ENCODE results near the gene GPR15LG. TPM values are rescaled to one million over a fixed set of nuclear protein-coding genes. Genes with fewer than 3 reads are reported as not detected.
"Not testable (repeated sequence)": the region's sequence is repeated elsewhere in the genome, so short reads cannot be mapped to it uniquely, and the experiment has no call there.

GPR15LG gene
- total and polyA plus RNA-seq, 2 experiments from 2014 or later, result not detected

DNA sequence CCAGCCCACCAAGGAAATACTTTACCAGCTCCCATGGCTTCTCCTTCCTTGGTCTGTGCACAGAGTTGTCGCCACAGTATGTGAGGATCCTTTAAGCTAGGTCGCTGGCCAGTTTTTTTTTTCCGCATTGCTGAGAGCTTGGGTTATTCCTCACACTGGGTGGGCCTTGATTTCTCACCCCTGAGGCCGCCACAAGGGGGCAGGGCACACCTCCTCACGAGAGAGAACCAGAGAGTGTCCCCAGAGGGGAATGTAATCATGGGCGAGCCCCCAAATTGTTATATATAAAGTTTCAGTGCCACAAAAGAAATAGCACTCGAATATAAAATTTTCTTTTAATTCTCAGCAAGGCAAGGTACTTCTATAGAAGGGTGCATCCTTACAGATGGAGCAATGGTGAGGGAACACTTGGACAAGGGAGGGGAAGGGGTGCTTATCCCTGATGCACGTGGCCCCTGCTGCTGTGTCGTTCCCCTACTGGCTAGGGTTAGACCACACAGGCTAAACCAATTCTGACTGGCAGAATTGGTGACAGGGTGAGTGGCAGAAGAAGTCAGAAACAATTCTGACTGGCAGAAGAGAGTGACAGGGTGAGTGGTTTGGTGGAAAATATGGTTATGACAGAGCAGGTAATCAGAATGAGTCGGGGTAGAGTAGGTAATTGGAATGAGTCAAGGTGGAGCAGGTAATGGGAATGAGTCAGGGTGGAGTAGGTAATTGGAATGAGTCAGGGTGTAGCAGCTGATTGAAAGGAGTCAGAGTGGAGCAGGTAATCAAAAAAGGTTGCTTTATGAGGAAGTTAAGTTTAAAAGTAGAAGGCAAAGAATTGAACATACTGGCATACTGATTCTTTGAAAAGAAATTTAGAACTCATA, 47.5 kb upstream of the GPR15LG start:
- H3K9me2 ChIP-seq (ENCODE audit: insufficient read depth); H3K4me3 ChIP-seq; H3K4me1 Mint-ChIP-seq; H3K79me2 ChIP-seq (replicated peaks; ENCODE audit: insufficient read depth); H3K27ac ChIP-seq (ENCODE audit: low read depth); H4K20me1 ChIP-seq (replicated peaks; ENCODE audit: insufficient read depth); H3K4me1 ChIP-seq (ENCODE audit: insufficient read depth); H3K27me3 ChIP-seq (ENCODE audit: insufficient read depth); H2AFZ ChIP-seq; ATAC-seq; H3F3A ChIP-seq (replicated peaks; ENCODE audit: low read depth); H3K27me3 Mint-ChIP-seq (ENCODE audit: insufficient read depth, low read depth, poor library complexity); H3K4me3 Mint-ChIP-seq; H3K4me2 ChIP-seq; H3K36me3 ChIP-seq (ENCODE audit: insufficient read depth); H3K27ac Mint-ChIP-seq: not testable (repeated sequence)
- peaks cover 15% of the 10 kb centered on the region; the same call in 2 of the 3 replicates for H3K36me3 Mint-ChIP-seq (ENCODE audit: low read depth)
- peak; percentile 45 for DNase-seq (ENCODE audit: low spot score)
- peak in 1 of 2 experiments; percentile 26; a peak in 2 of 4 replicates for TF ChIP-seq CTCF (conservative IDR thresholded peaks at IDR 0.05; ENCODE audit: low read depth in 2 of 2)
- peaks cover 47% of the 10 kb centered on the region for H3K9me3 Mint-ChIP-seq

GRCh38 chr10:84126785-84127167, 46.8 kb upstream of the GPR15LG start:
- Mint-ChIP-seq H3K9me3 (peaks cover 47% of the 10 kb centered on the region), H3K36me3 (ENCODE audit: low read depth) (peaks cover 15% of the 10 kb centered on the region; the same call in 2 of the 3 replicates), H3K4me3 (no peak overlapping the region), H3K4me1 (no peaks in the 10 kb centered on the region), H3K27ac (no peak overlapping the region), H3K27me3 (ENCODE audit: insufficient read depth, low read depth, poor library complexity) (no peaks in the 10 kb centered on the region)
- H3K36me3 ChIP-seq (ENCODE audit: insufficient read depth), result no peaks in the 10 kb centered on the region
- H3F3A ChIP-seq (replicated peaks; ENCODE audit: low read depth), result no peaks in the 10 kb centered on the region
- no peak for TF ChIP-seq CREB1 (CRISPR knock-in tag; IDR thresholded peaks at IDR 0.05; ENCODE audit: low read depth)
- no peak for TF ChIP-seq POLR2AphosphoS5 (IDR thresholded peaks at IDR 0.05; ENCODE audit: low read depth)
- no peaks in the 10 kb centered on the region for H4K20me1 ChIP-seq (replicated peaks; ENCODE audit: insufficient read depth)
- H3K27ac ChIP-seq (ENCODE audit: low read depth), result no peak overlapping the region
- peaks cover 12% of the 10 kb centered on the region for H3K9me2 ChIP-seq (ENCODE audit: insufficient read depth)
- DNase-seq (ENCODE audit: low spot score) (no peak), ATAC-seq (no peak)
- H3K4me3 ChIP-seq, result no peak overlapping the region
- no peaks in the 10 kb centered on the region for H3K79me2 ChIP-seq (replicated peaks; ENCODE audit: insufficient read depth)
- H3K27me3 ChIP-seq (ENCODE audit: insufficient read depth), result no peaks in the 10 kb centered on the region
- no peaks in the 10 kb centered on the region for H3K4me1 ChIP-seq (ENCODE audit: insufficient read depth)
- H3K4me2 ChIP-seq, result no peak overlapping the region
- no peak overlapping the region for H2AFZ ChIP-seq

DNA sequence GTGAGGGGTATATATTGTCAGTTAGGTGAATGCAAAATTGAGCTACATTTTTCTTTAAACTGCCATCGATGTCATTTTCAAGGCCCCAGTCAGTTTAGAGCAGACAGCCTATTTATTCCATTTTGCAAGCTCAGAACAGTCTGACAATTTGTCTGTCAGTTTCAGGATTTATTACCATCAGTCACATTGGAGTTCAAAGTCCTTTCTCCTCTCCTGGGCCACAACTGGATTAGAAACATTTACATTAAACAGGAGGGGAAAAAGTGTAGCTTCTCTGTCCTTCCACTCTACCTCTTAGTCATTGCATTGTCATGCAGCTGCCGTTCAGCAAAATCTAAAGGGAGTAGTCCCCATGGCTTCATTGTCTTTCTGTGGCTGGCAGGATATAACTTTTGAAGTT, 37.8 kb upstream of the GPR15LG start:
- H4K20me1 ChIP-seq (replicated peaks; ENCODE audit: insufficient read depth), result no peaks in the 10 kb centered on the region
- peaks cover 12% of the 10 kb centered on the region for H3K79me2 ChIP-seq (replicated peaks; ENCODE audit: insufficient read depth)
- H3K27ac Mint-ChIP-seq, result no peak overlapping the region
- no peaks in the 10 kb centered on the region for H3F3A ChIP-seq (replicated peaks; ENCODE audit: low read depth)
- no peak overlapping the region for H3K4me2 ChIP-seq
- H2AFZ ChIP-seq, result no peak overlapping the region
- peaks cover 5% of the 10 kb centered on the region for H3K4me1 ChIP-seq (ENCODE audit: insufficient read depth)
- peaks cover 11% of the 10 kb centered on the region; the same call in 2 of the 3 replicates for H3K4me1 Mint-ChIP-seq
- H3K27me3 ChIP-seq (ENCODE audit: insufficient read depth), result no peaks in the 10 kb centered on the region
- DNase-seq (ENCODE audit: low spot score), result no peak
- no peaks in the 10 kb centered on the region for H3K36me3 Mint-ChIP-seq (ENCODE audit: low read depth)
- H3K9me3 Mint-ChIP-seq, result no peaks in the 10 kb centered on the region
- H3K27me3 Mint-ChIP-seq (ENCODE audit: insufficient read depth, low read depth, poor library complexity), result peaks cover 7% of the 10 kb centered on the region
- 0 out of 2 replicates have a peak, but pooled peaks cover 4% of the 10 kb centered on the region for H3K9me2 ChIP-seq (ENCODE audit: insufficient read depth)
- no peak overlapping the region for H3K4me3 Mint-ChIP-seq
- no peak for ATAC-seq
- no peak overlapping the region for H3K4me3 ChIP-seq
- H3K27ac ChIP-seq (ENCODE audit: low read depth), result no peak overlapping the region
- no peaks in the 10 kb centered on the region for H3K36me3 ChIP-seq (ENCODE audit: insufficient read depth)
- TF ChIP-seq ETS1 (IDR thresholded peaks at IDR 0.05), result no peak
- TF ChIP-seq EZH2phosphoT487 (IDR thresholded peaks at IDR 0.05; ENCODE audit: unreplicated experiment), result no peak
- TF ChIP-seq JUNB (IDR thresholded peaks at IDR 0.05; ENCODE audit: unreplicated experiment), result no peak
- no peak for TF ChIP-seq CTCF (conservative IDR thresholded peaks at IDR 0.05; ENCODE audit: low read depth in 2 of 2)
- no peak for TF ChIP-seq POLR2AphosphoS5 (IDR thresholded peaks at IDR 0.05; ENCODE audit: low read depth)
- TF ChIP-seq ZNF331 (CRISPR knock-in tag; IDR thresholded peaks at IDR 0.05; ENCODE audit: low read depth), result no peak
- TF ChIP-seq REST (IDR thresholded peaks at IDR 0.05; ENCODE audit: unreplicated experiment), result no peak
